GM19455 (cell line): ENCODE data around the gene DNAH8.

Experiments
- ATAC-seq: cut with Tn5 transposase; IDR thresholded peaks from one replicate; pipeline ENCODE4 v1.9.1; 2021; ENCODE audit not compliant: unreplicated experiment

The DNAH8 gene

GRCh38 chr6:38749473-38749872, 34.4 kb downstream of the DNAH8 start:
- no peak for ATAC-seq

- no peak for ATAC-seq
These were observed 36.0 kb downstream of the DNAH8 start for GRCh38 chr6:38750968-38751615.

- no peak for ATAC-seq
These were observed 38.6 kb downstream of the DNAH8 start for GRCh38 chr6:38753707-38754106.

- ATAC-seq, result no peak
These were observed 40.1 kb downstream of the DNAH8 start for GRCh38 chr6:38755207-38755606.

GRCh38 chr6:38755874-38756273, 40.8 kb downstream of the DNAH8 start:
- ATAC-seq, result no peak

GRCh38 chr6:38760097-38760496, 45.0 kb downstream of the DNAH8 start:
- ATAC-seq, result no peak

- no peak for ATAC-seq
These were observed 47.7 kb downstream of the DNAH8 start for GRCh38 chr6:38762848-38763247.

GRCh38 chr6:38767560-38767959, 52.4 kb downstream of the DNAH8 start:
- ATAC-seq, result no peak

- ATAC-seq, result no peak
These were observed 58.2 kb downstream of the DNAH8 start for GRCh38 chr6:38773338-38773737.

- no peak for ATAC-seq
These were observed 60.0 kb downstream of the DNAH8 start for GRCh38 chr6:38774929-38775707.

GRCh38 chr6:38775870-38776269, 60.8 kb downstream of the DNAH8 start:
- ATAC-seq, result no peak

- no peak for ATAC-seq
These were observed 61.4 kb downstream of the DNAH8 start for GRCh38 chr6:38776515-38776914.

- no peak for ATAC-seq
These were observed 64.4 kb downstream of the DNAH8 start for GRCh38 chr6:38779310-38780062.

- ATAC-seq, result no peak
These were observed 67.5 kb downstream of the DNAH8 start for GRCh38 chr6:38782616-38783015.

GRCh38 chr6:38783443-38784228, 68.5 kb downstream of the DNAH8 start:
- ATAC-seq, result no peak

- no peak for ATAC-seq
These were observed 69.6 kb downstream of the DNAH8 start for GRCh38 chr6:38784506-38785235.

GRCh38 chr6:38786486-38786885, 71.4 kb downstream of the DNAH8 start:
- ATAC-seq, result no peak

- ATAC-seq, result no peak
These were observed 74.1 kb downstream of the DNAH8 start for GRCh38 chr6:38789256-38789655.

- no peak for ATAC-seq
These were observed 77.2 kb downstream of the DNAH8 start for GRCh38 chr6:38792356-38792755.

GRCh38 chr6:38794682-38795081, 79.6 kb downstream of the DNAH8 start:
- no peak for ATAC-seq
